Pancreas (tissue), 10 donors: Measurements from ENCODE around the gene TMIGD1. TPM values are rescaled to one million over a fixed set of nuclear protein-coding genes. Genes with fewer than 3 reads are reported as not detected.

Source experiments
- ATAC-seq, 4 donors: fragments of 200-7000 bp; cut with Tn5 transposase; one replicate each; pipeline versions ENCODE4 v1.8.0 to v1.9.1; 2020; ENCODE audit warnings: mild to moderate bottlenecking in 4 of 4, moderate library complexity in 4 of 4
- DNase-seq, 6 donors: peaks; one replicate each; pipeline ENCODE4 v3.0.0-alpha.2; 2020
- FAIRE-seq: peaks from 2 replicates; lab custom pipeline; 2012; peaks lifted over from hg19 to GRCh38; lab: Jason Lieb, UNC
- H3K27ac ChIP-seq, 4 donors: fragments of 200-600 bp; sonication (generic); 1 replicate in 3 of 4; 2 replicates in 1 of 4; pipeline versions ENCODE4 v1.5.0 to v1.8.0; 2020
- H3K27me3 ChIP-seq, 4 donors: fragments of 200-600 bp; one replicate each; pipeline ENCODE4 v1.8.0; 2021
- H3K36me3 ChIP-seq, 3 donors: fragments of 200-600 bp; sonication (generic) in 1 of 3; one replicate each; pipeline versions ENCODE4 v1.5.0 to v1.8.0; 2020 to 2021
- H3K4me1 ChIP-seq, 3 donors: fragments of 200-600 bp; one replicate each; pipeline ENCODE4 v1.8.0; 2021
- H3K4me3 ChIP-seq, 4 donors: fragments of 200-600 bp; sonication (generic) in 2 of 4; one replicate each; pipeline versions ENCODE4 v1.5.0 to v1.8.0; 2020 to 2021
- H3K9me3 ChIP-seq, 4 donors: fragments of 200-600 bp; one replicate each; pipeline ENCODE4 v1.8.0; 2021
- WGBS, 2 donors: extraction: QIAGEN DNeasy Blood & Tissue Kit; methylation state at CpG; one replicate each; pipeline ENCODE4 v1.1.7; 2013; 5-methylcytosine and 5-hydroxymethylcytosine counted together
- intact Hi-C, 3 donors: fragments of 100-400 bp; cut with DNase I; formaldehyde crosslinking; loops; one replicate each; pipeline versions ENCODE4 v1.11.1 to v1.14.2; 2022
- polyA plus RNA-seq, 2 donors: library from polyadenylated mRNA; stranded (reverse); fragments of 200-250 nt; gene quantifications; one replicate each; pipeline ENCODE4 v1.2.3, GENCODE V29; 2013
- total RNA-seq, 6 donors: library from RNA; stranded (reverse); fragmentation: NEBNext Ultra II Directional in 4 of 6; extraction: Animal tissue kit (Norgen Biotek cat#: 25700) in 4 of 6; gene quantifications; one replicate each; pipeline versions ENCODE4 v1.2.1 to v1.2.4, GENCODE V29; 2021 to 2023
- TF ChIP-seq, protein P1 (sequence below), 4 donors: fragments of 200-600 bp; sonication (generic) in 3 of 4; IDR thresholded peaks; one replicate each; pipeline versions ENCODE4 v1.5.0 to v1.8.0; 2021; ENCODE audit warnings: antibody characterized with exemption in 4 of 4
- donor health status: healthy with polysubstance abuse.
- donor health status: DM: no; HTN: no; CAD: no; lungs with moderate emphysema.
- donor health status: DM: no; HTN: no; CAD: no.
- donor health status: control.
- donor health status: control.
- donor health status: Bipolar disorder and iron deficiency.
- donor health status: DM: yes; HTN: yes; CAD: no.
- donor health status: DM: no; HTN: no; CAD: no.
- donor health status: DM: no; HTN: no; CAD: no.
- donor health status: DM: yes; HTN: yes; CAD: no.

Gene TMIGD1
- total and polyA plus RNA-seq, 8 donors, result not detected

DNA sequence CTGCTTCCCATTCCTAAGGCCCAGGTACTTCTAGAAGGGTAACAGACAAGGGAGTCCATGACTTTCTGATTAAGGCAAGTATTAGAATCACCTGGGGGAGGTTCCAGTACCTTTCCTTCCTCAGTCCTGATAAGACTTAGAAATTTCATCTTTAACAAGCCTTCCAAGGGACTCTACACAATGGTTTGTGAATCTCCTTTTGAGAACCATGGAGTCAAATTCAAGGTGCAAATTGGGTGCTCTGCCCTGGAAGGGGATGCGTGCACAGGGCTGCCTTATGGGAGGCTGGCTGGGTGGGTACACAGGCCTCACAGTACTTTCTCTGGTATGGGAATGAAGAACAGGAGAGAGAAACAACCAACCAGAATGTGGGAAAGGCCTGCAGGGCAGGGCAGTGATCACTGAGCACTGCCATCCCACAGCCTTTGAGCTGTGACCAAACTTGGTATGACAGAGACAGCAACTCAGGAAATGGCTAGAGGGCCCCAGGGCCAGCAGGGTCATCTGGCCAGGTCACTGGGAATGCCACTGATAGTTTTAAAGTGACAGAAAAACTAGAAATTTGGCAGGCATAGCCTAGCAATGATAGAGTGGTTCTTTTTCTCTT, 3.6 kb upstream of the TMIGD1 start:
- 94% methylated on average over 1 of the region's 1 CpG for WGBS, 2 donors
- ATAC-seq (no peak), FAIRE-seq (no peak)

DNA sequence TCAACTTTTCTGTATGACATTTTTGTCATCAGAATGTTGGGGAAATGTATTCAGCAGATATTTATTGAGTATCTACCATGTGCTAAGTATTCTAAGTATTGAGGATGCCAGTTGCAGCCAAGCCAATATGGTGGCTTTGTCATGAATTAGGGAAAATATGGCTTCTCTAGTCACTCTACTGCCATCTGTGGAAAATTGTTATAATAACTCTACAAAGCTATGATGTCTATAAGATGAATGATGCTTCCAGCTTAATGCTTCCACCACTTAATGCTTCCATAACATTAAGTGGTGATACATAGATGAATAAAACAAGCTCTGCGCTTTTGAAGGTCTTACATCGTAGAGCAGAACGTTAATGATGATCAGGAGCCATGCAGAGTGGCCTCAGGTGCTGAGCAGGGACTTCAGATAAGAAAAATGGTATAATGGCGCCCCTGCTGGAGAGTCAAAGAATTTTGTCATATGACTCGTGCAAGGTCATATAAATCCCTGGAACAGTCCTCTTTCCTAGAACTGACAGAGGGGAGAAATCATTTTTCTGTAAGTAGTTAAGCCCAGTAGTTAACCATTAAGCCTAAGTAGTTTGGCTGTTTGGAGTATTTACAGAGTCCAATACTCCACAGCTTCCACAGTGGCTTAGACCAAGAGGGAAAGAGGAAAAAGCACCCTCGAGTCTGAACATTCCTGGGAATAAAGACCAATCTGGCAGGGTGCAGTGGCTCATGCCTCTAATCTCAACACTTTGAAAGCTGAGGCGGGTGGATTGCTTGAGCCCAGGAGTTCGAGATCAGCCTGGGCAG, 2.7 kb upstream of the TMIGD1 start:
- Histone ChIP-seq H3K4me3 (no peak overlapping the region), H3K9me3 (no peaks in the 10 kb centered on the region), H3K27ac (peak overlapping the region in 2 of 4 donors; percentile 42 to 45), H3K36me3 (no peaks in the 10 kb centered on the region), H3K4me1 (peaks cover 0 to 10% (median 9%) of the 10 kb centered on the region in 3 donors), H3K27me3 (no peaks in the 10 kb centered on the region)
- TF ChIP-seq, protein P1, sequence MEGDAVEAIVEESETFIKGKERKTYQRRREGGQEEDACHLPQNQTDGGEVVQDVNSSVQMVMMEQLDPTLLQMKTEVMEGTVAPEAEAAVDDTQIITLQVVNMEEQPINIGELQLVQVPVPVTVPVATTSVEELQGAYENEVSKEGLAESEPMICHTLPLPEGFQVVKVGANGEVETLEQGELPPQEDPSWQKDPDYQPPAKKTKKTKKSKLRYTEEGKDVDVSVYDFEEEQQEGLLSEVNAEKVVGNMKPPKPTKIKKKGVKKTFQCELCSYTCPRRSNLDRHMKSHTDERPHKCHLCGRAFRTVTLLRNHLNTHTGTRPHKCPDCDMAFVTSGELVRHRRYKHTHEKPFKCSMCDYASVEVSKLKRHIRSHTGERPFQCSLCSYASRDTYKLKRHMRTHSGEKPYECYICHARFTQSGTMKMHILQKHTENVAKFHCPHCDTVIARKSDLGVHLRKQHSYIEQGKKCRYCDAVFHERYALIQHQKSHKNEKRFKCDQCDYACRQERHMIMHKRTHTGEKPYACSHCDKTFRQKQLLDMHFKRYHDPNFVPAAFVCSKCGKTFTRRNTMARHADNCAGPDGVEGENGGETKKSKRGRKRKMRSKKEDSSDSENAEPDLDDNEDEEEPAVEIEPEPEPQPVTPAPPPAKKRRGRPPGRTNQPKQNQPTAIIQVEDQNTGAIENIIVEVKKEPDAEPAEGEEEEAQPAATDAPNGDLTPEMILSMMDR (IDR thresholded peaks at IDR 0.05), result peak in 3 of 4 donors; percentile 16 to 47 (median 47)
- intact Hi-C loops, result no loop called here
- peak; percentile 81 to 88 (median 86) for ATAC-seq
- peak in 4 of 6 donors; percentile 52 to 75 (median 62) for DNase-seq
- WGBS, 2 donors, result 20 to 26% methylated on average over 8 of the region's 8 CpGs
- FAIRE-seq, result no peak

More for the DNA sequence above, 3.6 kb upstream of the TMIGD1 start:
- Histone ChIP-seq H3K36me3 (no peaks in the 10 kb centered on the region), H3K9me3 (no peaks in the 10 kb centered on the region), H3K4me3 (no peak overlapping the region), H3K4me1 (peaks cover 0 to 10% (median 9%) of the 10 kb centered on the region in 3 donors), H3K27me3 (no peaks in the 10 kb centered on the region), H3K27ac (peak overlapping the region in 2 of 4 donors; percentile 42 to 45)
- intact Hi-C loops, result no loop called here
- no peak for DNase-seq
- TF ChIP-seq, protein P1 (IDR thresholded peaks at IDR 0.05), result no peak

DNA sequence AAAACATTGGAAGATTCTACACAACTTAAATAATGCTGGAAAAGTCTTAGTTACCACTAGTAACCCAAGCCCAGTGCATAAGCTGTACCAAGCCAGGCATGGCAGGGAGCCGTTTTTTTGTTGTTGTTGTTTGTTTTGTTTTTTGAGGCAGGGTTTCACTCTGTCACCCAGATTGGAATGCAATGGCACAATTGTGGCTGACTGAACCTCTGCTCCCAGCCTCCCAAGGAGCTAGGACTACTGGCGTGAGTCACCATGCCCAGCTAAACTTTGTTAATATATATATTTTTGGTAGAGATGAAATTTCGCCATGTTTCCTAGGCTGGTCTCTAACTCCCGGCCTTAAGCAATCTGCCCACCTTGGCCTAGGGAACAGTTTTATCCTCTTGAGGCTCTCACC, 564 bp upstream of the TMIGD1 start:
- no peaks in the 10 kb centered on the region for H3K9me3 ChIP-seq
- H3K4me3 ChIP-seq, result no peak overlapping the region
- ATAC-seq (no peak), FAIRE-seq (no peak), DNase-seq (no peak)
- 83 to 84% methylated on average over 4 of the region's 4 CpGs for WGBS, 2 donors
- intact Hi-C loops, result no loop called here
- H3K27me3 ChIP-seq, result no peaks in the 10 kb centered on the region
- H3K27ac ChIP-seq, result no peak overlapping the region
- peaks cover 0 to 10% (median 9%) of the 10 kb centered on the region in 3 donors for H3K4me1 ChIP-seq
- TF ChIP-seq, protein P1 (IDR thresholded peaks at IDR 0.05), result no peak
- H3K36me3 ChIP-seq, result no peaks in the 10 kb centered on the region

DNA sequence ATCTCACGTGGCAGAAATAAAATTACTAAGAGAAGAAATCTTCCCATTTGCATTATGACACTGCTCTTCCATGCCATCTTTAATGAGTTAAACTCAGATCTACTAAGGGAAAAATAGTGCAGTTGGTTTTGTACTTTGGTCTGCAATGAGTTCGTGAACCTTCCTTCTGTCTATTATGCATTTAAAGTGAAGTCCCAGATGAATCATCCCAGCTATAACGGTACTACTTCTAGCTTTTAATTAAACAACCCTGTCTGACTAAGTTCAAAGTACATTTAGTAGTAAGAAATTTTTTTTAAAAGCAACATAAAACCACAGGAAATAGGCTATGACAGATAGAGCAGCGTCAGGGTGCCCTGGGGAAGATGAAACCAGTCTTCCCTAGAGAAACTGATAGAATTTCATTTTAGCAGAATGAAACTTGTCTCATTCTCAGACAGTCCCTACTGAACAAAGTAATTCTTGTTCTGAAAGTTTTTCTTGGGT, 1.8 kb downstream of the TMIGD1 start:
- TF ChIP-seq, protein P1 (IDR thresholded peaks at IDR 0.05), result no peak

More for the DNA sequence above, 1.8 kb downstream of the TMIGD1 start:
- intact Hi-C loops, result no loop called here
- no peak overlapping the region for H3K4me3 ChIP-seq
- ATAC-seq (peak in 1 of 4 donors; percentile 19), FAIRE-seq (no peak), DNase-seq (no peak)
- H3K9me3 ChIP-seq, result no peaks in the 10 kb centered on the region
- 69 to 76% methylated on average over 4 of the region's 4 CpGs for WGBS, 2 donors
- no peaks in the 10 kb centered on the region for H3K27me3 ChIP-seq
- no peaks in the 10 kb centered on the region for H3K36me3 ChIP-seq
- H3K27ac ChIP-seq, result no peak overlapping the region
- H3K4me1 ChIP-seq, result peaks cover 0 to 3% (median 2%) of the 10 kb centered on the region in 3 donors
